ENCODE results near the gene BAG5.

BAG5 gene

GRCh38 chr14:103510724-103511693 lies 51.4 kb downstream of the BAG5 start:
- Histone ChIP-seq H3K79me2 (ENCODE audit: insufficient read depth, low read length) (no peaks in the 10 kb centered on the region), H3K9ac (ENCODE audit: low read length) (no peak overlapping the region), H3K27ac (ENCODE audit: low read depth, low read length) (no peak overlapping the region), H3K27me3 (ENCODE audit: low read length) (no peaks in the 10 kb centered on the region), H3F3A (ENCODE audit: insufficient read depth) (no peaks in the 10 kb centered on the region), H2AFZ (ENCODE audit: low read depth, low read length, severe bottlenecking) (no peak overlapping the region), H4K20me1 (ENCODE audit: low read depth, low read length) (no peaks in the 10 kb centered on the region), H3K4me3 (ENCODE audit: insufficient read depth, low read length, poor library complexity, severe bottlenecking) (no peak overlapping the region), H3K4me2 (ENCODE audit: low read depth, low read length, poor library complexity, severe bottlenecking) (no peak overlapping the region), H3K9me3 (ENCODE audit: insufficient read depth, low read length) (no peaks in the 10 kb centered on the region), H3K9me2 (replicated peaks; ENCODE audit: insufficient read depth, low read length) (no peaks in the 10 kb centered on the region), H3K36me3 (ENCODE audit: low read length) (no peaks in the 10 kb centered on the region)
- TF ChIP-seq EZH2phosphoT487 (conservative IDR thresholded peaks at IDR 0.05; ENCODE audit: low read length): no peak
- TF ChIP-seq CTCF (IDR thresholded peaks at IDR 0.05; ENCODE audit: insufficient read depth, low read length, poor library complexity, severe bottlenecking): no peak

DNA sequence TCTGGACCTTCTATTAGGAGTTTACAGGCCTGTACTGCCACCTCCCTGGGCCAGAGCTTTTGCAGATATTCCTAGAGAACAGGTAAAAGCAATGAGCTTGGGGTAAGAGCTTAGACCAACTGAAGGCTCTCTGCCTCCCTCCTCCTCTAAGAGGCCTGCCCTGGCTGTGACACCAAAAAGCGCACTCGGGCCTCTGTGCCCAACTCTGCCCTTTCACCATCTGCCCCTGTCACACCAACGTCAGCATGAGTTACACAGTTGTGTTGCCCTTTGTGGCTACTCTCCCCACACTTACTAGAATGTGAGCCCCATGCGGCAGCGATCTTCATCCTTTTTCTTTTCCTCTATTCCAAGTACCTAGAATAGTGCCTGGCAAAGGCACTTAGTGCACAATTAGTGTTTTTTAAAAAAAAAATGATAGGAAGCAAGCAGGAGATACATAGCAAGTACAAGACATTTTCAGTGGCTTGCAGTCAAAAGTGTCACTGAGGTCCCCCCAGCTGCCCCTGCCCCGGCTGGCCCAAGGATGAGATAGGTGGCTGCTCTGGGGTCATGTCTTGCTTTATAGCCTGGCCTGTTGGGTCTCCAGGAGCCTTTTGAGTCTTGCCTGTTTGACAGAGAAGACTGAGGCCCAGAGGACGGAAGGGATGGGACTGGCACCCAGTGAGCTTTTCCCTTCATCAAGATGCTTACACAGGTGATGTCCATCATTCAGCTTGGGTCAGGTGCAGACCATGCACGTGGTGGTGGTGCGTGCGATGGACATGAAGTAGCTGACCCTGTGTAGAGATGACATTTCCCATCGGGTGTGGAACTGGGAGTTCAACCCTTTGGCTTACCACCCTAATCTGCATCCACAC lies 52.4 kb downstream of the BAG5 start:
- no peaks in the 10 kb centered on the region for H3K36me3 ChIP-seq (ENCODE audit: low read length)
- no peak overlapping the region for H3K4me2 ChIP-seq (ENCODE audit: low read depth, low read length, poor library complexity, severe bottlenecking)
- no peaks in the 10 kb centered on the region for H3K27me3 ChIP-seq (ENCODE audit: low read length)
- no peaks in the 10 kb centered on the region for H3K9me2 ChIP-seq (replicated peaks; ENCODE audit: insufficient read depth, low read length)
- no peaks in the 10 kb centered on the region for H3K9me3 ChIP-seq (ENCODE audit: insufficient read depth, low read length)
- H2AFZ ChIP-seq (ENCODE audit: low read depth, low read length, severe bottlenecking): no peak overlapping the region
- H3F3A ChIP-seq (ENCODE audit: insufficient read depth): no peaks in the 10 kb centered on the region
- no peaks in the 10 kb centered on the region for H3K79me2 ChIP-seq (ENCODE audit: insufficient read depth, low read length)
- H3K4me3 ChIP-seq (ENCODE audit: insufficient read depth, low read length, poor library complexity, severe bottlenecking): no peak overlapping the region
- no peak overlapping the region for H3K27ac ChIP-seq (ENCODE audit: low read depth, low read length)
- H3K9ac ChIP-seq (ENCODE audit: low read length): no peak overlapping the region
- no peaks in the 10 kb centered on the region for H4K20me1 ChIP-seq (ENCODE audit: low read depth, low read length)
- no peak for TF ChIP-seq CTCF (IDR thresholded peaks at IDR 0.05; ENCODE audit: insufficient read depth, low read length, poor library complexity, severe bottlenecking)

GRCh38 chr14:103508521-103509329 lies 53.7 kb downstream of the BAG5 start:
- H3K27me3 ChIP-seq (ENCODE audit: low read length): no peaks in the 10 kb centered on the region
- H4K20me1 ChIP-seq (ENCODE audit: low read depth, low read length): no peaks in the 10 kb centered on the region
- H3K9me2 ChIP-seq (replicated peaks; ENCODE audit: insufficient read depth, low read length): no peaks in the 10 kb centered on the region
- H3K79me2 ChIP-seq (ENCODE audit: insufficient read depth, low read length): no peaks in the 10 kb centered on the region
- H3F3A ChIP-seq (ENCODE audit: insufficient read depth): no peaks in the 10 kb centered on the region
- no peaks in the 10 kb centered on the region for H3K36me3 ChIP-seq (ENCODE audit: low read length)
- H3K9ac ChIP-seq (ENCODE audit: low read length): no peak overlapping the region
- H3K4me2 ChIP-seq (ENCODE audit: low read depth, low read length, poor library complexity, severe bottlenecking): no peak overlapping the region
- no peak overlapping the region for H2AFZ ChIP-seq (ENCODE audit: low read depth, low read length, severe bottlenecking)
- H3K27ac ChIP-seq (ENCODE audit: low read depth, low read length): no peak overlapping the region
- TF ChIP-seq CTCF (IDR thresholded peaks at IDR 0.05; ENCODE audit: insufficient read depth, low read length, poor library complexity, severe bottlenecking) (no peak), EZH2phosphoT487 (conservative IDR thresholded peaks at IDR 0.05; ENCODE audit: low read length) (no peak)
- H3K4me3 ChIP-seq (ENCODE audit: insufficient read depth, low read length, poor library complexity, severe bottlenecking): no peak overlapping the region
- no peaks in the 10 kb centered on the region for H3K9me3 ChIP-seq (ENCODE audit: insufficient read depth, low read length)

All from SU-DHL-6 (cell line).